ENCODE results near the gene SMG7.
A peak's percentile ranks its signal among the peaks of the same experiment; 100 is the strongest.

SMG7 gene

DNA sequence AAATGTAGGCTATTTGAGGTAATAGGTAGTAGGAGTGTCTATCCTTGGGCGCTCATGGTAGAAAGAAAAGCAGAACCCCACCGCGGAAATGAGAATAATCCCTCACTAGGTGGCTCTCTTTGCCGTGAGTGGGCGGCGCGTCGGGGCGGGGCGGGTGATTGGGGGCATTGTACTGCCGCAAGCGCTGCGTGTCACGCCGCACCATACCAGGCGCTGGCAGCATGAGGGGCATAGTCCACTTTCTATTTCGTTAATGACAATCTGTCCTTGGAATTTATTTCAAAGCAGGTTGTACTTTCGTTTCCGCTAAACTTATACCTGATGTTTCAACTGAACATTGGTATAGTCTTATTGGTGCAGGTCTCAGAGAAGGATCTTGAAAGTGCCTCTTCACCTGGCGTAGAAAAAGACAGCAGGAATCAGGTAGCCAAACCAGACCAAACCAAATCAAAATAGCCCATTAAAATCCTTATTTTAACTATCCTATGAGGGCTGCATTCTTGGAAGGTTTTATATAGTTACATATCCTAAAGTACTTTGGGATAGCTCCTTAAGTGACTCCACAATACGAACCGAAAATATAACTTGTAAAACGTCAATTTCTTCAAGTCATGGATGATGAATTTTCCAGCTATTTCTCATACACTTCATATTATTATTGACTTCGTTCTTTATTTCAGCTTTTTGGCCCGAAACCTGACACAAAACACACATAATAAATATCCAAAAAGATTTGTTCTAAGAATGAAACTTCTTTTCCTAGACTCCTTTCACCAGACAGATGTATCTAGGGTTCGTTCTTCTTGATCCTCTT lies 1.9 kb upstream of the SMG7 start:
- peak; percentile 83 to 89 for DNase-seq (ENCODE audit: low read depth in 2 of 2, low spot score in 1 of 2)

- DNase-seq (ENCODE audit: low read depth in 2 of 2, low spot score in 1 of 2), result peak; percentile 42 to 49
These were observed 1.1 kb upstream of the SMG7 start for GRCh38 chr1:183470961-183471742.

GRCh38 chr1:183471743-183472487 lies 384 bp upstream of the SMG7 start:
- DNase-seq (ENCODE audit: low read depth in 2 of 2, low spot score in 1 of 2), result peak; percentile 96 to 99

DNA sequence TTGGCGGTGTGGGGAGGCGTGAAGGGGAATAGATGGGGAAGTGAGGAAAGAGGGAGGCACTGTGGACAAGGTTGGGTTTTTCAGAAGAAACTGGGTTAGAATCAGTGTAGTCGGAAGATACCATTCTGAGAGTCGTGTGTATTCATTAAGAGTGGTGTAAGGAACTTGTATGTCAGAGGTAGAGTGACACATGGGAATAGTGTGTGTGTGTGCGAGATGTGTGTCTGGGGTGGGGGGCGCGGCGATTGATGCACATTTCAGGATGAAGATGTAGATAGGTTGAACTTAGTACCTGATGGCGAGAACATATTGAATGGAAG lies 878 bp downstream of the SMG7 start:
- DNase-seq (ENCODE audit: low read depth in 2 of 2, low spot score in 1 of 2), result no peak

GRCh38 chr1:183476081-183476480 lies 3.8 kb downstream of the SMG7 start:
- no peak for DNase-seq (ENCODE audit: low read depth in 2 of 2, low spot score in 1 of 2)

- no peak for DNase-seq (ENCODE audit: low read depth in 2 of 2, low spot score in 1 of 2)
These were observed 5.9 kb downstream of the SMG7 start for GRCh38 chr1:183477986-183478781.

GRCh38 chr1:183480971-183481441 lies 8.7 kb downstream of the SMG7 start:
- DNase-seq (ENCODE audit: low read depth in 2 of 2, low spot score in 1 of 2), result no peak

DNA sequence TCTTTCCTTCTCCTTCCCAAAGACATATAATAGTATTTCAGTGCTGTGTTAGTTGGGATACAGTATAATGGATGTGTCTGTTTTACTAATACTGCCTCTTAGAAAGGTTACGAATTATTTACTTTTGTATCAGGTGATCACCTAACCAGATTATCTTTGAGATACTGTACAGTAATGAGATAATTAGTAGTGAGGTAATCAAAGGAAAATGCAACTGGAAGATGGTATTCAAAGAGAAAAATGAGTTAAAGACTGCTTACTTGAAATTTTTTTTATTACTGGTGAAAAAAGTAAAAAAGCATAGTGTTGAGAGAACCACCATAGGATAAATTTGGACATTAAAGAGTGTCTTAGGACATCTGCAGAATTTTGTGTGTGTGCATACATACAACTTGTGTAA lies 10.9 kb downstream of the SMG7 start:
- DNase-seq (ENCODE audit: low read depth in 2 of 2, low spot score in 1 of 2), result no peak

- DNase-seq (ENCODE audit: low read depth in 2 of 2, low spot score in 1 of 2), result no peak
These were observed 12.0 kb downstream of the SMG7 start for GRCh38 chr1:183484254-183484653.

GRCh38 chr1:183484851-183485250 lies 12.6 kb downstream of the SMG7 start:
- no peak for DNase-seq (ENCODE audit: low read depth in 2 of 2, low spot score in 1 of 2)

GRCh38 chr1:183487674-183488442 lies 15.6 kb downstream of the SMG7 start:
- no peak for DNase-seq (ENCODE audit: low read depth in 2 of 2, low spot score in 1 of 2)

- DNase-seq (ENCODE audit: low read depth in 2 of 2, low spot score in 1 of 2), result no peak
These were observed 18.6 kb downstream of the SMG7 start for GRCh38 chr1:183490932-183491331.

- DNase-seq (ENCODE audit: low read depth in 2 of 2, low spot score in 1 of 2), result no peak
These were observed 21.4 kb downstream of the SMG7 start for GRCh38 chr1:183493540-183494245.

GRCh38 chr1:183495420-183495819 lies 23.1 kb downstream of the SMG7 start:
- no peak for DNase-seq (ENCODE audit: low read depth in 2 of 2, low spot score in 1 of 2)

- no peak for DNase-seq (ENCODE audit: low read depth in 2 of 2, low spot score in 1 of 2)
These were observed 24.9 kb downstream of the SMG7 start for GRCh38 chr1:183497218-183497617.

- no peak for DNase-seq (ENCODE audit: low read depth in 2 of 2, low spot score in 1 of 2)
These were observed 26.2 kb downstream of the SMG7 start for GRCh38 chr1:183498342-183498991.

- no peak for DNase-seq (ENCODE audit: low read depth in 2 of 2, low spot score in 1 of 2)
These were observed 33.3 kb downstream of the SMG7 start for GRCh38 chr1:183505454-183506089.

DNA sequence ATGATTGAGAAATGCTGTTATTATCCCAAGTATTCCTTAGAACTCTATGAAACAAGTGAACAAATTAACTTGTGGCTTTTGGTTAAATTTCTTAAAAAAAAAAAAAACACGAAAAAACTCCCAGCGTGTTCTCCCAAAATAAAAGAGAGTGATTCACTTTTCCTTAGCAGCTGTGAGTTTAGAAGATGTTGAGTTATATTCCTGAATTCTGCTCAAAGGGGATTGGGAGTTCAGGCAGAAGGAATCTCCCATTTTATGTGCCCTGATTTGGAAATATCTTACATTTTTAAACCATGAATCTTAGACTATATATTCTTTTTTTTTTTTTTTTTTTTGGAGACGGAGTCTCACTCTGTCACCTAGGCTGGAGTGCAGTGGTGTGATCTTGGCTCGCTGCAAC lies 34.3 kb downstream of the SMG7 start:
- DNase-seq (ENCODE audit: low read depth in 2 of 2, low spot score in 1 of 2), result no peak

- DNase-seq (ENCODE audit: low read depth in 2 of 2, low spot score in 1 of 2), result no peak
These were observed 36.4 kb downstream of the SMG7 start for GRCh38 chr1:183508694-183509093.
